Stimulated activated effector memory CD8-positive, alpha-beta T cell treated with anti-CD3 and anti-CD28 coated beads, Interleukin-12 subunit alpha, Interleukin-12 subunit beta, amount 100 ng/mL, for 72 hours (primary cell): ENCODE results near the gene GSTA4.
"Not testable (repeated sequence)": the region's sequence is repeated elsewhere in the genome, so short reads cannot be mapped to it uniquely, and the experiment has no call there.

Experiments used
- ATAC-seq: fragments of 150-1000 bp; cut with Tn5 transposase; 2 replicates; pipeline ENCODE4 v1.10.0; 2021
- DNase-seq, 2 donors: peaks; one replicate each; pipeline ENCODE4 v3.0.0; 2021 to 2022; ENCODE audit warnings: low spot score in 2 of 2
- H3K27ac Mint-ChIP-seq: one replicate; pipeline ENCODE4 v1.8.0; 2022; ENCODE audit warnings: mild to moderate bottlenecking, mixed read lengths
- H3K36me3 Mint-ChIP-seq: one replicate; pipeline ENCODE4 v1.8.0; 2022; ENCODE audit warnings: mild to moderate bottlenecking, mixed read lengths
- H3K4me1 Mint-ChIP-seq: one replicate; pipeline ENCODE4 v1.8.0; 2022; ENCODE audit warnings: mixed read lengths
- H3K4me3 Mint-ChIP-seq: one replicate; pipeline ENCODE4 v1.8.0; 2022; ENCODE audit warnings: mild to moderate bottlenecking, mixed read lengths
- H3K9me3 Mint-ChIP-seq: one replicate; pipeline ENCODE4 v1.8.0; 2022; ENCODE audit warnings: mixed read lengths

GSTA4 gene

GRCh38 chr6:53027131-53027718 is 32.1 kb upstream of the GSTA4 start:
- H3K4me1 Mint-ChIP-seq: peaks cover 7% of the 10 kb centered on the region
- no peak overlapping the region for H3K27ac Mint-ChIP-seq
- peaks cover 31% of the 10 kb centered on the region for H3K36me3 Mint-ChIP-seq
- no peaks in the 10 kb centered on the region for H3K9me3 Mint-ChIP-seq
- ATAC-seq: no peak
- no peak for DNase-seq
- H3K4me3 Mint-ChIP-seq: no peak overlapping the region

GRCh38 chr6:53026526-53026925 is 31.4 kb upstream of the GSTA4 start:
- Mint-ChIP-seq H3K36me3 (peaks cover 25% of the 10 kb centered on the region), H3K4me3 (no peak overlapping the region), H3K27ac (no peak overlapping the region), H3K4me1 (peaks cover 7% of the 10 kb centered on the region), H3K9me3 (no peaks in the 10 kb centered on the region)
- DNase-seq (no peak), ATAC-seq (peak; percentile 56)

- DNase-seq (no peak), ATAC-seq (no peak)
- Mint-ChIP-seq H3K4me3 (no peak overlapping the region), H3K36me3 (peaks cover 6% of the 10 kb centered on the region), H3K9me3 (no peaks in the 10 kb centered on the region), H3K27ac (no peak overlapping the region), H3K4me1 (no peaks in the 10 kb centered on the region)
Observed at GRCh38 chr6:53023323-53023722, 28.2 kb upstream of the GSTA4 start.

GRCh38 chr6:53020005-53020744 is 25.1 kb upstream of the GSTA4 start:
- ATAC-seq (no peak), DNase-seq (no peak)
- H3K9me3 Mint-ChIP-seq: no peaks in the 10 kb centered on the region
- H3K27ac Mint-ChIP-seq: no peak overlapping the region
- H3K36me3 Mint-ChIP-seq: peaks cover 6% of the 10 kb centered on the region
- H3K4me3 Mint-ChIP-seq: no peak overlapping the region
- no peaks in the 10 kb centered on the region for H3K4me1 Mint-ChIP-seq

- H3K4me1 Mint-ChIP-seq: no peaks in the 10 kb centered on the region
- no peaks in the 10 kb centered on the region for H3K9me3 Mint-ChIP-seq
- ATAC-seq: no peak
- H3K27ac Mint-ChIP-seq: no peak overlapping the region
- no peak for DNase-seq
- H3K36me3 Mint-ChIP-seq: peaks cover 10% of the 10 kb centered on the region
- no peak overlapping the region for H3K4me3 Mint-ChIP-seq
Observed at GRCh38 chr6:53018446-53018845, 23.4 kb upstream of the GSTA4 start.

- DNase-seq: no peak
- Mint-ChIP-seq H3K27ac (no peak overlapping the region), H3K9me3 (no peaks in the 10 kb centered on the region), H3K36me3 (peaks cover 24% of the 10 kb centered on the region), H3K4me3 (no peak overlapping the region), H3K4me1 (no peaks in the 10 kb centered on the region)
- ATAC-seq: no peak
Observed at GRCh38 chr6:53015486-53015885, 20.4 kb upstream of the GSTA4 start.

GRCh38 chr6:53014744-53015143 is 19.7 kb upstream of the GSTA4 start:
- ATAC-seq: no peak
- Mint-ChIP-seq H3K27ac (no peak overlapping the region), H3K4me3 (no peak overlapping the region), H3K9me3 (no peaks in the 10 kb centered on the region), H3K4me1 (no peaks in the 10 kb centered on the region), H3K36me3 (peaks cover 29% of the 10 kb centered on the region)
- no peak for DNase-seq

- ATAC-seq (no peak), DNase-seq (no peak)
- H3K4me3 Mint-ChIP-seq: no peak overlapping the region
- H3K9me3 Mint-ChIP-seq: no peaks in the 10 kb centered on the region
- no peaks in the 10 kb centered on the region for H3K4me1 Mint-ChIP-seq
- H3K36me3 Mint-ChIP-seq: peaks cover 30% of the 10 kb centered on the region
- H3K27ac Mint-ChIP-seq: no peak overlapping the region
Observed at GRCh38 chr6:53014063-53014462, 19.0 kb upstream of the GSTA4 start.

- no peak for ATAC-seq
- no peak for DNase-seq
- H3K36me3 Mint-ChIP-seq: peaks cover 36% of the 10 kb centered on the region
- H3K4me1 Mint-ChIP-seq: no peaks in the 10 kb centered on the region
- H3K9me3 Mint-ChIP-seq: no peaks in the 10 kb centered on the region
- no peak overlapping the region for H3K27ac Mint-ChIP-seq
- H3K4me3 Mint-ChIP-seq: no peak overlapping the region
Observed at GRCh38 chr6:53011979-53012378, 16.9 kb upstream of the GSTA4 start.

- ATAC-seq (no peak), DNase-seq (no peak)
- peak overlapping the region; percentile 70 for H3K27ac Mint-ChIP-seq
- H3K4me1 Mint-ChIP-seq: no peaks in the 10 kb centered on the region
- no peak overlapping the region for H3K4me3 Mint-ChIP-seq
- peaks cover 48% of the 10 kb centered on the region for H3K36me3 Mint-ChIP-seq
- no peaks in the 10 kb centered on the region for H3K9me3 Mint-ChIP-seq
Observed at GRCh38 chr6:53010504-53010903, 15.4 kb upstream of the GSTA4 start.

GRCh38 chr6:53009511-53009910 is 14.4 kb upstream of the GSTA4 start:
- H3K9me3 Mint-ChIP-seq: no peaks in the 10 kb centered on the region
- no peak overlapping the region for H3K27ac Mint-ChIP-seq
- DNase-seq (no peak), ATAC-seq (no peak)
- H3K4me1 Mint-ChIP-seq: no peaks in the 10 kb centered on the region
- no peak overlapping the region for H3K4me3 Mint-ChIP-seq
- H3K36me3 Mint-ChIP-seq: peaks cover 58% of the 10 kb centered on the region

- Mint-ChIP-seq H3K36me3 (peaks cover 58% of the 10 kb centered on the region), H3K9me3 (no peaks in the 10 kb centered on the region), H3K4me3 (no peak overlapping the region), H3K27ac (no peak overlapping the region), H3K4me1 (no peaks in the 10 kb centered on the region)
- ATAC-seq (no peak), DNase-seq (no peak)
Observed at GRCh38 chr6:53009056-53009455, 14.0 kb upstream of the GSTA4 start.

GRCh38 chr6:53008192-53008687 is 13.2 kb upstream of the GSTA4 start:
- not testable (repeated sequence) for H3K27ac Mint-ChIP-seq, H3K4me3 Mint-ChIP-seq, H3K9me3 Mint-ChIP-seq, H3K4me1 Mint-ChIP-seq, DNase-seq, ATAC-seq
- peaks cover 51% of the 10 kb centered on the region for H3K36me3 Mint-ChIP-seq

- no peak overlapping the region for H3K4me3 Mint-ChIP-seq
Observed at GRCh38 chr6:53005663-53006250, 10.7 kb upstream of the GSTA4 start.

GRCh38 chr6:52999456-52999855 is 4.4 kb upstream of the GSTA4 start:
- peaks cover 24% of the 10 kb centered on the region for H3K4me1 Mint-ChIP-seq
- DNase-seq: no peak
- no peak overlapping the region for H3K27ac Mint-ChIP-seq
- no peak for ATAC-seq
- no peaks in the 10 kb centered on the region for H3K9me3 Mint-ChIP-seq
- peaks cover 22% of the 10 kb centered on the region for H3K36me3 Mint-ChIP-seq
- no peak overlapping the region for H3K4me3 Mint-ChIP-seq

More at GRCh38 chr6:53005663-53006250, 10.7 kb upstream of the GSTA4 start:
- no peaks in the 10 kb centered on the region for H3K4me1 Mint-ChIP-seq
- ATAC-seq (no peak), DNase-seq (no peak)
- H3K27ac Mint-ChIP-seq: no peak overlapping the region
- H3K36me3 Mint-ChIP-seq: peaks cover 40% of the 10 kb centered on the region
- no peaks in the 10 kb centered on the region for H3K9me3 Mint-ChIP-seq

GRCh38 chr6:52998603-52999002 is 3.5 kb upstream of the GSTA4 start:
- no peak for ATAC-seq
- peaks cover 25% of the 10 kb centered on the region for H3K36me3 Mint-ChIP-seq
- peaks cover 25% of the 10 kb centered on the region for H3K4me1 Mint-ChIP-seq
- DNase-seq: no peak
- no peak overlapping the region for H3K27ac Mint-ChIP-seq
- no peak overlapping the region for H3K4me3 Mint-ChIP-seq
- no peaks in the 10 kb centered on the region for H3K9me3 Mint-ChIP-seq
